ENCODE data around the gene USP34. TPM values are rescaled to one million over a fixed set of nuclear protein-coding genes. Genes with fewer than 3 reads are reported as not detected.
"Not testable (repeated sequence)": the region's sequence is repeated elsewhere in the genome, so short reads cannot be mapped to it uniquely, and the experiment has no call there.

USP34 gene
- total RNA-seq, 1 donor from 2014 or later: 96.9 TPM

GRCh38 chr2:61426267-61426897 is 44.5 kb downstream of the USP34 start:
- DNase-seq (ENCODE audit: low spot score): no peak

- no peak for DNase-seq (ENCODE audit: low spot score)
These were observed 45.2 kb downstream of the USP34 start for GRCh38 chr2:61425605-61426155.

- DNase-seq (ENCODE audit: low spot score): no peak
These were observed 47.2 kb downstream of the USP34 start for GRCh38 chr2:61423714-61424113.

- DNase-seq (ENCODE audit: low spot score): no peak
These were observed 49.3 kb downstream of the USP34 start for GRCh38 chr2:61421611-61422010.

DNA sequence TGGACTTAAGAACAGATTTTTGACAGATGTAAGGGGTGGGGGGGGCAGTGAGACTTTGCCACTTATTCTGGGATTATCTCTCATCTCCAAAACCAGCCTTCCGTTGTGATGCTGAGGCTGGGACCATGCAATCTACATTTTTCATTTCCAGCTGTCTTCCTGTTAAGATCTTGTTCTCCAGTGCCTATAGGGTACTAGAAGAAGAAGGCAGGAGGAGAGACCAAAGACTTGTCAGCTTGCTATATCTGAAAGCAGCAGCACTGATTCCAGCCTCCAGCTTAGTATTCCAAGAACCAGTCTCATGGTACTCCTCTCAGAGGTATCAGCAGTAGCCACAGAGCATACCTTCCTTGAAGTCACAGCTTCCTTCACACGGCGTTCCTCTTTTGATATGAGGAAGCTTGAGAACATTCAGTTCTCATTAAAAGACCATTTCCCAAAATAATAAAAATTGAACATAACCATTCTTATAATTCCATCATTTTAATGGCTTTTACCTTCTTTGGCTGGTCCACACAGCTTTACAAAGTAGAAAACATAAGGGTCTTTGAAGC is 49.8 kb downstream of the USP34 start:
- DNase-seq (ENCODE audit: low spot score): no peak

DNA sequence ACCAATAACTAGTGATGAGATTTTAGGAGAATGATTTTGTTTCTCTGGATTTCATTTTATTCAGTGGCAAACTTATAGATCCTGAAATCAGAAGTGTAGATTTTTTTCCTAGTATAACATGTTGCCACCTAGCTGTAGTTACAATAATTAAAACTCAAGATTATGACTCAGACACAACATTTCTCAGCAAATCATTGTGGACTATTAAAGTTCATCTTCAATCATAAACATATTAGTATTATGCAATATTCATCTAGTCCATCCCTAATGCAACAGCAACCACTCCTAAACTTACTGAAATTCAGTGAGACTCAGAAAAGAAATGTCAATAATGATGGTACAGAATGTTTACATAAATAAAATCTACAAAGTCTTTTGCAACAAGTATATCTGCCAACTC is 51.3 kb downstream of the USP34 start:
- DNase-seq (ENCODE audit: low spot score): no peak

DNA sequence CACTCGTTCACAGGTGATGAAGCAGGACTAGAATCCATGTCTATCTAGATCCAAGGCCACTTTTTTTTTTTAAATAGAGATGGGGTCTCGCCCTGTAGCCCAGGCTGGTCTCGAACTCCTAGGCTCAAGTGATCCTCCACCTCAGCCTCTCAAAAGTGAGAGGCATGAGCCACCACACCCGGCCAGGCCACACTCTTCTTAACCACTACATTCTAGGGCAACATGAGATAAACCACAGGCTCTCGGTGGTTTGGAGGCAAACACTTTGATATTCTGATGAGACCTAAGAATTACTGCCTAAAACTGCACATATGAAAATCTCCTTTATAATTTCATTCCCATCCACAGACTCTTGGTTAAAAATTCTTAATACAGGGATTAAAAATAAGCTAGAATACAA is 51.8 kb downstream of the USP34 start:
- DNase-seq (ENCODE audit: low spot score): no peak

DNA sequence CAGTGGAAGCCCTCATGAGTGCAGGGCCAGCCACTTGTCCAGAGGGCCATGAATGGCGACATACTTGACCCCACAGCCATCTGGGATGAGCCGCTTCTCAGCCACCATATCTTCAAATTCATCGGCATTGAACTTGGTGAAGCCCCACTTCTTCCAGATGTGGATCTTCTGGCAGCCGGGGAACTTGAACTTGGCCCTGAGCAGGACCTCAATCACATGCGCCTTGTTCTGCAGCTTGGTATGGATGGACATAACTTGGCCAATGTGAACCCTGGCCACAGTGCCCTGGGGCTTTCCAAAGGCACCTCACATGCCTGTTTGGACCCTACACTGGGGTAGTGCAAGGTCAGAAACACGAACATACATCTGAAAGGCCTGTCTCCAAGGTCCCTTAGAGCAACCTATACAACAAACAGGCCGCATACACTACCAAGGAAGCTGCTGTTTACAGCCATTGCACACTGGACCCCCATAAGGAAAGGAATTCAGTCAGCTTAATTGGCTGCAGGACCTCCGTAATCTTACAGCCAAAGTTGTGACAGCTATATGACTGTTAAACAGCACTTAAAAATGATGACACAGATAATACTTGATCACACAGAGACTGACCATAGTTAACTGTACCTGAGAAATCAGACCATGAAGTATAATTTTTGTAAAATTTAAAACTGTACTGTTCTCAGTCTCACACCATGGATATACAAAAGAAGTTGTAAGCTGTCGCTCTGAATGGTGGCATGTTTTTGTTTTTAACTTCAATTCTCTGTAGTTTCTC is 53.8 kb downstream of the USP34 start:
- no peak for DNase-seq (ENCODE audit: low spot score)

- no peak for DNase-seq (ENCODE audit: low spot score)
These were observed 55.6 kb downstream of the USP34 start for GRCh38 chr2:61415265-61415664.

- no peak for DNase-seq (ENCODE audit: low spot score)
These were observed 56.2 kb downstream of the USP34 start for GRCh38 chr2:61414674-61415073.

DNA sequence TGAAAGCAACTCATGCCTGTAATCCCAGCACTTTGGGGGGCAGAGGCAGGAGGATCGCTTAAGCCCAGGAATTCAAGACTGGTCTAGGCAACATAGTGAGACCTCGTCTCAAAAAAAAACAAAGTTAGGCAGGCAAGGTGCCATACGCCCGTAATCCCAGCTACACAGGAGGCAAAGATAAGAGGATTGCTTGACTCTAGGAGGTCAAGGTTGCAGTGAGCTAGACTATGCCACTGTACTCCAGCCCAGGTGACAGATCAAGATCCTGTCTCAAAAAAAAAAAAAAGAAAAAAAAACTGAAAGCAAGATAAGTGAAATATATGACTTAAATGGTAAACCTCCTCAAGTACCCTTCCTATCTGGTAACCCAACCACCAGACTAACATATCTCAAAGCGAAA is 59.8 kb downstream of the USP34 start:
- no peak for DNase-seq (ENCODE audit: low spot score)

DNA sequence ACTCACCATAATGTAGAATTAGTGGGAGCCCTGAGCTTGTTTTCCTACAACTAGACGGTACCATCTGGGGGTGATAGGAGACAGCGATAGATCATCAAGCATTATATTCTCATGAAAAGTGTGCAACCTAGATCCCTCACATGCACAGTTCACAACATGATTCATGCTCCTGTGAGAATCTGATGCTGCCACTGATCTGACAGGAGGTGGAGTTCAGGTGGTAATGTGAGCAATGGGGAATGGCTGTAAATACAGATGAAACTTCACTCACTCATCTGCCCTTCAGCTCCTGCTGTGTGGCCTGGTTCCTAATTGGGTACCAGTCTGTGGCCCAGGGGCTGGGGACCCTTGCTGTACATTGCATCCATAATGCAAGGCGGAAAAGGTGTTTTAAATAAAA is 60.7 kb downstream of the USP34 start:
- no peak for DNase-seq (ENCODE audit: low spot score)

DNA sequence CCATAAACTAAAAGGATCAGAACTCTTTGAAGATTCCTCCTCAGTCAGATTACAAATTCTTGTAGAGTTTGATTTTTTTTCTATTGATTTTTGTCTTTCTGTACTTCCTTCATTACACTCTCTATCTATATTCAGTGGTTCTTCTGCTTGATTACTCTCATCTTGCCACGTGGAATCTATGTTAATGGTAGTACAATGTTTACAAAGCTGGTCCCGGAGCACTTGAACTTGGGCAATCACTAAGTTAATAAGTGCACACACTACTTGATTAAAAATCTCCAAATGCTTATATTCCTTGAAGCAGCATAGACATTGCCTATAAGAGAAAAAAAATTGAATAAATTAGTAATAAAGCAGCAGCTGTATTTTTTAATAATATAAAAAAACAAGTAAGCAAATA is 65.1 kb downstream of the USP34 start:
- DNase-seq (ENCODE audit: low spot score): no peak

GRCh38 chr2:61404438-61404837 is 66.4 kb downstream of the USP34 start:
- no peak for DNase-seq (ENCODE audit: low spot score)

DNA sequence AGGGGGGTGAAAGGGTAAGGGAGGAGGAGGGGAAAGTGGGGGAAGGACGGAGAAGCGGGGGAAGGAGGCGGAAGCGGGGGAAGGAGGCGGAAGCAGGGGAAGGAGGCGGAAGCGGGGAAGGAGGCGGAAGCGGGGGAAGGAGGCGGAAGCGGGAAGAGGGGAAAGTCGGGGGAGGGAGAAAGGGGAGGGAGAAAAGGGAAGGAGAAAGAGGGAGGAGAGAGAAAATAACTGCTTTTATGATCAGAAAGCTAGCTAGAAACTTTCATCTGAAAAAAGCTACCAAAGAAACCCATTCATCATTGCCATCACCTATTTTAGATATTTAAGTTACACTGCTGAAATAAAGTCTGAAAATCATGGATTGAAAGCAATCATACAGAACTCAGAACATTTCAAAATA is 72.5 kb downstream of the USP34 start:
- DNase-seq (ENCODE audit: low spot score): no peak

DNA sequence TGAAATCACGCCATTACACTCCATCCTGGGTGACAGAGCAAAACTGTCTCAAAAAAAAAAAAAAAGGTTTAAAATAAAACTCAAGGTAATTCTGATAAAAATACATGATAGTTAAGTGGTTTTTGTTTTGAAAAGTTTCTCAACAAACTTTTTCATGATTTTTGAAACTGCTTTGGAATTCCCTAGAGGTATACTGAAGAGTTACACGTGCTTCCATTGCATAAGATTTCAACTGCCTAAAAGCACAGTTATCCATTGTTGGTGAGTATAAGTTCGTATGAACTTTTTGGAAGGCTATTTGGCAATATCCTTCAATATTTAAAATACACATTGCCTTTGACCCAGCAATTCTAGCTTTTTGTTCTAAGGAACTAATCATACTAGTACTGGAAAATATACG is 74.9 kb downstream of the USP34 start:
- DNase-seq (ENCODE audit: low spot score): no peak

GRCh38 chr2:61387588-61387987 is 83.3 kb downstream of the USP34 start:
- not testable (repeated sequence) for DNase-seq (ENCODE audit: low spot score)

DNA sequence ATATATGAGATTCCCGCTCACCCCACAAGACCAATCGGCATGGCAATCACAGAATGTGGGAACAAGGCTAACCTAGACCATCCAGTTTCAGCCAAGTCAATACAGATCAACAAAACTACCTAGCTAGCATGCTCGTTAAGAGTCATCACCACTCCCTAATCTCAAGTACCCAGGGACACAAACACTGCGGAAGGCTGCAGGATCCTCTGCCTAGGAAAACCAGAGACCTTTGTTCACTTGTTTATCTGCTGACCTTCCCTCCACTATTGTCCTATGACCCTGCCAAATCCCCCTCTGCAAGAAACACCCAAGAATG is 90.0 kb downstream of the USP34 start:
- not testable (repeated sequence) for DNase-seq (ENCODE audit: low spot score)

- no peak for DNase-seq (ENCODE audit: low spot score)
These were observed 90.6 kb downstream of the USP34 start for GRCh38 chr2:61380056-61380881.

DNA sequence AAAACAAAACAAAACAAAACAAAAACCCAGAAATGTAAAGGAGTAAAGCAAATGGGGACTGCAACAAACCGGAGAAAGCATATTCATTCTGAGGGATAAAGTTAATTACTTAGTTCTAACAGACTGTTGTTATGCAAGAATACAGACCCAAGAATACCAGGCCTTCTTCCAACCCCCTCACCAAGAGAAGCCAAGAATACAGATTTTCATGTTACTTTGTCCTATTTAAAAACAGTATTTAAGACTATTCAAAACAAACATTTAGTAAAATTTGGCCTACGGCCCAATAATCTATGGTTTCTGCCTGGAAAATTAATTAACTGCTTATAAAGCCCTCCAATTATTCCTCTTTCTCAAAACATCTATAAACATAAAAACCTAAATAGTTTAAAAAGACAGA is 91.4 kb downstream of the USP34 start:
- DNase-seq (ENCODE audit: low spot score): no peak

DNA sequence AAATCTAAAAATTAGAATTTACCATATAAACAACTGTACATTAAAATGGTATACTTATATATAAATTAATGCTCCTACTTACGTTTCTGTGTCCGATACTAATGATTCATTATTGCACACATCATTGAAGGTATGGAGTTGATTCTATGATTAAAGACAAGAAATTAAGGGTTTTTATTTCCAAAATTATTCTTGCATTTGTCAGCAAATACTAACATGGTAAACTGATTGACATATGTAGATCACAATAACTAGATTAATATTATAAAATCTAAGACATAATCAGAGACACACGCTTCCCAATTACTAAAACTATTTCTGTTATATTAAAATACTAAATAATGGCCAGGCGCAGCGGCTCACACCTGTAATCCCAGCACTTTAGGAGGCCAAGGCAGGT is 92.6 kb downstream of the USP34 start:
- DNase-seq (ENCODE audit: low spot score): no peak

DNA sequence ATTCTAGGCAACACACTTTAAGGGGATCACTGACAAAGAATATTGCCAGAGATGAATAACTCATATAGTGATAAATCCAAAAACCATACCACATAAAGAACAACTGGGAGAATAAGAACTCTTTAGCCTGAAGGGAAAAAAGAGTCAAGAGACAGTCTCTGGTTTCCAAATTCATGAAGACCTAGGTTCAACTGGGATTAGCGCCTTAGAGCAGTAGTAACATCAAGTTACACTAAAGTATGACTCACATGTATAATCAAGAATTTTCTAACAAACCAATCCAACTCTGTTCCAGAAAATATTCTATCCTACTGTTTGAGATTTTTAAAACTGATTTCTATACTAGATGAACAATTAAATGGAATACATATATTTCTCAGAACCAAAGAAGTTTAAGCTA is 93.8 kb downstream of the USP34 start:
- DNase-seq (ENCODE audit: low spot score): no peak
